Breast epithelium (tissue), 3 donors: Measurements from ENCODE around the gene KCNN3.

Source experiments
- CTCF ChIP-seq, 3 donors: fragments of 450-650 bp; IDR thresholded peaks; one replicate each; pipeline ENCODE4 v1.5.1; 2016 to 2017; ENCODE audit warnings: antibody characterized with exemption in 3 of 3, mild to moderate bottlenecking in 3 of 3, moderate library complexity in 3 of 3
- POLR2A ChIP-seq: fragments of 450-650 bp; IDR thresholded peaks from one replicate; pipeline ENCODE4 v1.6.1; 2016; ENCODE audit warnings: antibody characterized with exemption, mild to moderate bottlenecking, moderate library complexity

GRCh38 chr1:154801234-154802011 is 68.7 kb downstream of the KCNN3 start:
- TF ChIP-seq POLR2A (no peak), CTCF (IDR thresholded peaks at IDR 0.05) (no peak)
